HFF-Myc (cell line): Measurements from ENCODE around the gene SLC13A4.
"Not testable (repeated sequence)": the region's sequence is repeated elsewhere in the genome, so short reads cannot be mapped to it uniquely, and the experiment has no call there.

Experiments used
- DNase-seq: peaks from one replicate; pipeline ENCODE4 v3.0.0-alpha.2; 2011; ENCODE audit warnings: low read depth; ENCODE audit errors: extremely low read depth
- H3K4me3 ChIP-seq: replicated peaks from 2 replicates; pipeline ENCODE4 v1.5.1; 2011; ENCODE audit warnings: low read depth, mild to moderate bottlenecking, control low read depth, low read length
- TF ChIP-seq, protein P1 (sequence below): IDR thresholded peaks from 2 replicates; pipeline ENCODE4 v1.5.1; 2012; ENCODE audit warnings: mild to moderate bottlenecking, low read depth, low read length, control low read depth; ENCODE audit errors: missing control alignments

SLC13A4 gene

GRCh38 chr7:135728136-135728669 is at the start of gene SLC13A4:
Gene SLC13A4, minus strand, starts transcription at chr7:135728186. Its CDS starts 690 bp downstream, at chr7:135727496.
- TF ChIP-seq, protein P1, sequence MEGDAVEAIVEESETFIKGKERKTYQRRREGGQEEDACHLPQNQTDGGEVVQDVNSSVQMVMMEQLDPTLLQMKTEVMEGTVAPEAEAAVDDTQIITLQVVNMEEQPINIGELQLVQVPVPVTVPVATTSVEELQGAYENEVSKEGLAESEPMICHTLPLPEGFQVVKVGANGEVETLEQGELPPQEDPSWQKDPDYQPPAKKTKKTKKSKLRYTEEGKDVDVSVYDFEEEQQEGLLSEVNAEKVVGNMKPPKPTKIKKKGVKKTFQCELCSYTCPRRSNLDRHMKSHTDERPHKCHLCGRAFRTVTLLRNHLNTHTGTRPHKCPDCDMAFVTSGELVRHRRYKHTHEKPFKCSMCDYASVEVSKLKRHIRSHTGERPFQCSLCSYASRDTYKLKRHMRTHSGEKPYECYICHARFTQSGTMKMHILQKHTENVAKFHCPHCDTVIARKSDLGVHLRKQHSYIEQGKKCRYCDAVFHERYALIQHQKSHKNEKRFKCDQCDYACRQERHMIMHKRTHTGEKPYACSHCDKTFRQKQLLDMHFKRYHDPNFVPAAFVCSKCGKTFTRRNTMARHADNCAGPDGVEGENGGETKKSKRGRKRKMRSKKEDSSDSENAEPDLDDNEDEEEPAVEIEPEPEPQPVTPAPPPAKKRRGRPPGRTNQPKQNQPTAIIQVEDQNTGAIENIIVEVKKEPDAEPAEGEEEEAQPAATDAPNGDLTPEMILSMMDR, result no peak
- no peak for DNase-seq
- H3K4me3 ChIP-seq, result no peak within 1 kb of the TSS

DNA sequence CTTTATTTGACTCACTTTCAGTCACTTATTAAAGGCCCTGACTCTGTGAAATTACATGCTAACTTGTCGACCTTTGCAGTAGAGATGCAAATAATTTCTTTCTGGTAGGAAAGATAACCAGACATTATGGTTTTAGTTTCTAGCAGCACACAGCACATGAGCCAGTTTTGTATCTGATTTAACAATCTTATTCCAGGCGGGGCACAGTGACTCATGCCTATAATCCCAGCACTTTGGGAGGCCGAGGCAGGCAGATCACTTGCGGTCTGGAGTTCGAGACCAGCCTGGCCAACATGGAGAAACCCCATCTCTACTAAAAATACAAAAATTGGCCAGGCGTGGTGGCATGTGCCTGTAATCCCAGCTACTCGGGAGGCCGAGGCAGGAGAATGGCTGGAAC is 47.9 kb upstream of the SLC13A4 start:
- not testable (repeated sequence) for H3K4me3 ChIP-seq, DNase-seq

DNA sequence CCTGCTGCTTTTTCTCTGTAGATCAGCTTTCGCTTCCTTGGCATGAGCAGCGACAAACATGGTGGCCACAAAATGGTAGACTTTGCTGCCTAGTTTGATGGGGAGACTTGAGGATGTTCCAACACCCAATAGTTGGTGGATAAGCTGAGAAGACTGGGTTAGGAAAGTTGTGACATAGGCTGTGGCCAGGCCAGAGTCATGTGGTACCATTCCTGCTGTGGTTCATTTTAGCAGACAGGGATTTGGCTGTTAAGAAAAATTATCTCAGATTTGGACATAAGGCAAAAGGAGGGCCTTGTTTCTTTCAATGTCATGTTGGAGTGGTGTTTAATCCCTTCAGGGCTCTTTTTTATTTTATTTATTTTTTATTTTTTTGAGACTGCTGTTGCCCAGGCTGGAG is 47.2 kb upstream of the SLC13A4 start:
- TF ChIP-seq, protein P1, result no peak
- no peak for DNase-seq
- H3K4me3 ChIP-seq, result no peak overlapping the region

DNA sequence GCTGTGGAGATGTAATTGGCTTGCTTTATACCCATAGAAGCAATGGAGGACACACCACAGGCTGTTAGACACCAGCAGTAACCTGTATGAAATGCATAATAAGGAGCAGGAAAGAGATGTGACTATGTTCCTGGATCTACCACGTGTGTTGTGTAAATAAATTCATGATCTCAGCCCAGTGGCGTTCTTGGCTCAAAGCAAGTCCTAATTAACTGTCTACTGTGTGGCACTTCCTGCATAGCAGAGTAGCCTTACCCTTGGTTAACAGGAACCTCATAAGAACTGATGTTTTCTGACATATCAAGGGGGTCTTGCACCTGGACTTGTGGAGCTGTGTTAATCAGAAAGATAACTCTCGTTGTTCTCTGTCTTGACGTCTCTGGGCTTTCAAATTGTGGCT is 46.3 kb upstream of the SLC13A4 start:
- TF ChIP-seq, protein P1, result no peak
- peak; percentile 58 for DNase-seq
- H3K4me3 ChIP-seq, result no peak overlapping the region

GRCh38 chr7:135773464-135773863 is 45.5 kb upstream of the SLC13A4 start:
- H3K4me3 ChIP-seq, result no peak overlapping the region
- TF ChIP-seq, protein P1, result no peak
- DNase-seq, result peak; percentile 58

DNA sequence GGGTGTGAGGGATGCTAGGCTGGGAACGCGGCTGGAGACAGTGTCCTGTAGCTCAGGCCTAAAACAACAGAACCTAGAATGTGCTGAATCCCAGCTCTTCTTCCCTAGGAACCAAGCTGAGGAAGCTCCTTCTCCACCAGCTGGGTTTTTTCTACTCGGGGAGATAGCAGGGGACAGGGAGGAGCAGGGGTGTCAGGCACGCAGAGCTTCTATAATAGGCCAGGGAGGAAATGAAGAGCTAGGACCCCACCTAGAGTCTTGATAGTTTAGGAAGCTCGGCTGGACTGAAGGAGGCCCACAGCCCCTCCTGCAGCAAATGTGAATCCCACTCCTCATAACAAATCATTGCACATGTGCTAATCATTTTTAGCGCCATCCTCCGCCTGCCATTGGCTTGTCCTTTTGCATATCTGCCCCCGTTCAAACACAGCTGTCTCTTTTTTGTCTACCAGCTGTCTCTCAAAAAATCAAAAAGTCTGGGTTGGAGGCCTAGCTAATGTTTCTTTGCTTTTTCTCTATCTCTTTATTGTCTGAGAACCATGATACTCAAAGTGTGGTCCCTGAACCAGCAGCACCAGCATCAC is 44.7 kb upstream of the SLC13A4 start:
- no peak overlapping the region for H3K4me3 ChIP-seq
- TF ChIP-seq, protein P1, result no peak
- DNase-seq, result no peak

GRCh38 chr7:135771961-135772638 is 44.1 kb upstream of the SLC13A4 start:
- TF ChIP-seq, protein P1, result no peak
- H3K4me3 ChIP-seq, result no peak overlapping the region
- no peak for DNase-seq
